H1 (cell line): ENCODE measurements around the gene ZKSCAN1.

ENCODE experiments used
- ATF2 ChIP-seq: IDR thresholded peaks from 2 replicates; pipeline ENCODE4 v1.6.1; 2012; ENCODE audit warnings: low read length, inconsistent platforms
- BRCA1 ChIP-seq: IDR thresholded peaks from 2 replicates; pipeline ENCODE4 v1.6.1; 2012; ENCODE audit warnings: low read depth, low read length, improper control_type of control experiment
- CTCF ChIP-seq, 3 experiments: IDR thresholded peaks; 1 replicate in 2 of 3; 2 replicates in 1 of 3; pipeline versions ENCODE4 v1.5.1 to v1.6.1; 2011; ENCODE audit warnings: low read length in 3 of 3, mild to moderate bottlenecking in 3 of 3, inconsistent platforms in 2 of 3, low read depth in 1 of 3, moderate library complexity in 1 of 3; ENCODE audit not compliant: insufficient read depth in 1 of 3; ENCODE audit errors: control extremely low read depth in 1 of 3
- EGR1 ChIP-seq: IDR thresholded peaks from 2 replicates; pipeline ENCODE4 v1.6.1; 2011; ENCODE audit warnings: low read depth, low read length, borderline replicate concordance
- EP300 ChIP-seq, 2 experiments: IDR thresholded peaks; 1 replicate in 1 of 2; 2 replicates in 1 of 2; pipeline ENCODE4 v1.6.1; 2011 to 2012; ENCODE audit warnings: low read depth in 2 of 2, low read length in 2 of 2, mild to moderate bottlenecking in 2 of 2, borderline replicate concordance in 1 of 2, inconsistent platforms in 1 of 2, moderate library complexity in 1 of 2
- EZH2 ChIP-seq: fragments of 200-600 bp; sonication (generic); IDR thresholded peaks from 2 replicates; pipeline ENCODE4 v1.7.1; 2012; ENCODE audit warnings: low read depth, mild to moderate bottlenecking, moderate library complexity, low read length, inconsistent platforms; ENCODE audit not compliant: severe bottlenecking
- JUND ChIP-seq: IDR thresholded peaks from 2 replicates; pipeline ENCODE4 v1.6.1; 2011; ENCODE audit warnings: mild to moderate bottlenecking, improper control_type of control experiment, low read length
- MAX ChIP-seq: IDR thresholded peaks from 2 replicates; pipeline ENCODE4 v1.6.1; 2012; ENCODE audit warnings: inconsistent platforms
- PHF8 ChIP-seq: fragments of 200-600 bp; sonication (generic); conservative IDR thresholded peaks from 2 replicates; pipeline ENCODE4 v1.7.1; 2012; ENCODE audit warnings: low read depth, mild to moderate bottlenecking, inconsistent platforms, low read length, moderate library complexity
- POLR2A ChIP-seq, 2 experiments: IDR thresholded peaks; 1 replicate in 1 of 2; 2 replicates in 1 of 2; pipeline ENCODE4 v1.6.1; 2011; ENCODE audit warnings: low read depth in 2 of 2, low read length in 2 of 2, mild to moderate bottlenecking in 2 of 2; ENCODE audit errors: control extremely low read depth in 1 of 2
- POLR2AphosphoS5 ChIP-seq: IDR thresholded peaks from 2 replicates; pipeline ENCODE4 v1.6.1; 2011; ENCODE audit warnings: low read depth, low read length
- RAD21 ChIP-seq, 2 experiments: IDR thresholded peaks in 1 of 2; conservative IDR thresholded peaks in 1 of 2; 2 replicates each; pipeline ENCODE4 v1.6.1; 2011; ENCODE audit warnings: low read depth in 2 of 2, low read length in 2 of 2, improper control_type of control experiment in 1 of 2, inconsistent platforms in 1 of 2, mild to moderate bottlenecking in 1 of 2, moderate library complexity in 1 of 2
- USF2 ChIP-seq: IDR thresholded peaks from 2 replicates; pipeline ENCODE4 v1.6.1; 2011; ENCODE audit warnings: low read length, improper control_type of control experiment

GRCh38 chr7:100024020-100024619 lies 8.7 kb downstream of the ZKSCAN1 start:
- TF ChIP-seq MAX (no peak), EGR1 (no peak), JUND (no peak), RAD21 (IDR thresholded peaks at IDR 0.05 in 1 of 2, conservative IDR thresholded peaks at IDR 0.05 in 1 of 2; ENCODE audit: low read depth in 2 of 2, low read length in 2 of 2) (no peak), CTCF (IDR thresholded peaks at IDR 0.05; ENCODE audit: control extremely low read depth in 1 of 3, insufficient read depth in 1 of 3, low read depth in 1 of 3, low read length in 3 of 3) (no peak), POLR2A (IDR thresholded peaks at IDR 0.05; ENCODE audit: control extremely low read depth in 1 of 2, low read depth in 2 of 2, low read length in 2 of 2) (no peak), ATF2 (no peak), POLR2AphosphoS5 (no peak), PHF8 (no peak), USF2 (no peak), EZH2 (no peak), EP300 (IDR thresholded peaks at IDR 0.05; ENCODE audit: borderline replicate concordance in 1 of 2, low read depth in 2 of 2, low read length in 2 of 2) (no peak), BRCA1 (no peak)
